Measurements from ENCODE around the gene SMG7.

SMG7 gene

DNA sequence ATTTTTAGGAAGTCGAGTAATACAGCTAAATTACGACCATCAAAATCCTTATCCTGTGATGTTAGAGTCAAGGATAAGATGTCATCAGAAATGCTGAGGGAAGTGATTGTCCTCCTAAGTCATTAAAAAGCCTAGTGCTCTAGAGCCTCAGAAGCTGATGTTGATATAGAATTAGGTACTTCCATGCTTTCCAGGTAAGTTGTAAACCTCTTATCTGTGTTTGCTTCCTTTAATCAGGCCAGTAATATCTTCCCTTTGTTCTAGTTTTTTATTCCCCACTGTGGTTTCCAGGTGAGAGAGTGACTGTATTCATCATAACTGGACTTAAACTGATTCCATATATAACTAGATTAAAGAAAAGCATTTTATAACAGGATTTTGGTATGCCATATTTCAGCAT is 44.4 kb downstream of the SMG7 start:
- DNase-seq: no peak

- DNase-seq: no peak
Measured at GRCh38 chr1:183517401-183517800, 45.1 kb downstream of the SMG7 start.

DNA sequence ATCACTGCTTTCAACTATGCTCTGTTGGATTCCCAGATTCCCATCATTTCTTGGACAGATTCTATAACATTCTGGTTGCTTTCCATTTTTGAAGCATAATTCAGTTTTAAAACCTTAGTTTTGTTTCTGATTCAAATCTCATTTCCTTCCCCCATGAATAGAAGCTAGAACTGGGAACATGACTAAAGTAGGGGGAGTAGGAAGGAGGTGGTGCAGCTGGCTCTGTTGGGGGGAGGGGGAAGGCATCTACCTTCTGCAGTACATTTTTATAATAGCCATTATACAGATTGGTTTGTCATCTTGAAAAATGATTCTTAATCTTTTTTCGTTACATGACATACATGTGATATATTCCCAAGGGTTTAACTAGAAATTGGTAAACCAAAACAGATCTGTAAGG is 48.1 kb downstream of the SMG7 start:
- DNase-seq: no peak

- DNase-seq: no peak
Measured at GRCh38 chr1:183522104-183522503, 49.8 kb downstream of the SMG7 start.

- no peak for DNase-seq
Measured at GRCh38 chr1:183528577-183528976, 56.3 kb downstream of the SMG7 start.

DNA sequence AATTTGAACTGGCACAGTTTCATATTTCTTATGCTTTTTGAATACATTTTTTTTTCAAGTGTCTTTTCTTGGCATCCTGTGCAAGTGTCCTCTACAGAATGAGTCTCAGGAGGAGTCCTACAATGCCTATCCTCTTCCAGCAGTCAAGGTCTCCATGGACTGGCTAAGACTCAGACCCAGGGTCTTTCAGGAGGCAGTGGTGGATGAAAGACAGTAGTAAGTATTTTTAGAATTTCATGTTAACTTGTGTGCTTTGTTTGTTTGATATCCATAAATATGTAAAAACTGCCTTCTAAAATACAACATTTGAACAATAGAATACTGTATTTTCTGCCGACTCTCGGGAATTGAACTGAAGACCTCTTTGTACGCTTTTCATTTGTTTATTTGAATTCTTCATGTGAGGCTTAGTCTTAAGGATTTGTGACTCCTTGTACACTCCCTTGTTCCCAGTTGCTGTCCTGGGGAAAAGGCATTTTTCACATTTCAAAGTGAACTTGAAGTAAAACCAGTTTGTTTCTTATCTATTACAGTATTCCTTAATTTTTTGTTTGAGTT is 61.4 kb downstream of the SMG7 start:
- no peak for DNase-seq

DNA sequence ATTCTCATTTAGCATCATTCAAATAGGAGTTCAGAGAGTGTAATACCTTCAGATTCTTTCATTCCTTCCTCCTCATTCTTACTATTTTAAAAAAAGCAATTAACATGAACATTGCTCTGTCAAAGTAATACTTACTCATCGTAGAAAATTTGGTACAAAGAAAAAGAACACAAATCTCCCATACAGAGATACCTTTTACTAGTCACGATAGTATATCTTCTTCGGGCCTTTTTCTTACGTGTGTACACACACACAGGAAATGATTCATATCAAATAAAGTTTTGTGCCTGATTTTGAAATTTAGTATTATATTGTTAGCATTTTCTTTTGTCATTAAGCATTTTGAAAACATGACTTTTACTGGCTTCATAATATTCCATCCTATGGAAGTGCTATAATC is 65.1 kb downstream of the SMG7 start:
- no peak for DNase-seq

GRCh38 chr1:183543619-183544204 is 71.4 kb downstream of the SMG7 start:
- DNase-seq: peak; percentile 7

- peak; percentile 44 for DNase-seq
Measured at GRCh38 chr1:183544598-183545297, 72.4 kb downstream of the SMG7 start.

GRCh38 chr1:183546427-183546826 is 74.1 kb downstream of the SMG7 start:
- no peak for DNase-seq

GRCh38 chr1:183548116-183548515 is 75.8 kb downstream of the SMG7 start:
- peak; percentile 16 for DNase-seq

DNA sequence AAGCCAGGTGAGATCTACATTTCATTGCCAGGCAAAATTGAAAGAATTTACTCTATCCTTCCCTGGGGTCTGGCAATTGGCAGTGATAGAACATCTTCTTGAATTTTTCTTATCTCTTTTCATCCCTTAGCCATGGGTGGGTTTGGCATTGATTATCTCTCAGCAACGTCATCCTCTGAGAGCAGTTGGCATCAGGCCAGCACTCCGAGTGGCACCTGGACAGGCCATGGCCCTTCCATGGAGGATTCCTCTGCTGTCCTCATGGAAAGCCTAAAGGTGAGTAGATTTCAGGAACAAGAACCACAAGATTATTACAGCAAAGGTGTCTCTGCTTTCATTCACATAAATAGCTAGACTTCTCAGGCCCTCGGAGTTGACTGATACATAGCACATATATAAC is 78.6 kb downstream of the SMG7 start:
- no peak for DNase-seq

GRCh38 chr1:183551924-183552323 is 79.6 kb downstream of the SMG7 start:
- no peak for DNase-seq

DNA sequence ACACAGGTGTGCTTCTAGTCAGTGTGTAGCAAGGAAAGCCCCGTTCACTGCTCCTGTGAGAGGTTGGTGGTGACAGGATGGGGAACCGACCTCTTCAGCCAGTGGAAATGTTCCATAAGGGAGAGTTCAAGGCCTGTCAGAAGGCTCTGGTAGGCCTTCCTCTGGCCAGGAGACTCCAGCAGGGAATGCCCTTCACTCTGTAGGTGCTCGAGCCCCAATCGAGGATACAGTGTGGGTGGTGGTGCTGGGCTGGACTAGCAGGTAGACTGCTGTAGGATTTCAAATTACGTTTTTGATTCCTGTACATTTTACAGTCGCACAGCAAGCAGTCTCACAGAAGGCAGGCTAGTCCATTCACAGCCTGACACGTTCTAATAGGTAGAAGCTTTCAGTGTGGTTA is 80.1 kb downstream of the SMG7 start:
- no peak for DNase-seq

DNA sequence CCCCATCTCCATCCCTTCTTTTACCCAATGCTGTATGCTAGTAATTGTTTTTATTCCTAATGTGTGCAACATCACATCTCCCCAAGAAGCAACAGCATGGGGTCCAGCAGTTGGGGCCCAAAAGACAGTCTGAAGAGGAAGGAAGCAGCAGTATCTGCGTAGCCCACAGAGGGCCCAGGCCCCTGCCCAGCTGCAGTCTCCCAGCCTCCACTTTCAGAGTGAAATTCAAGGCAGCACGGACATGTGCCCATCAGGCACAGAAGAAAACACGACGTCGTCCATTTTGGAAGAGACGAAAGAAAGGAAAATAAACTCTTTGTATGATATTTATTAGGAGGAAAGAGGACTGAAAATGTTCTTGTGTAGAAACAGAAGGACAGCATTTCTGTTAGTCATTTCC is 80.6 kb downstream of the SMG7 start:
- DNase-seq: no peak

DNA sequence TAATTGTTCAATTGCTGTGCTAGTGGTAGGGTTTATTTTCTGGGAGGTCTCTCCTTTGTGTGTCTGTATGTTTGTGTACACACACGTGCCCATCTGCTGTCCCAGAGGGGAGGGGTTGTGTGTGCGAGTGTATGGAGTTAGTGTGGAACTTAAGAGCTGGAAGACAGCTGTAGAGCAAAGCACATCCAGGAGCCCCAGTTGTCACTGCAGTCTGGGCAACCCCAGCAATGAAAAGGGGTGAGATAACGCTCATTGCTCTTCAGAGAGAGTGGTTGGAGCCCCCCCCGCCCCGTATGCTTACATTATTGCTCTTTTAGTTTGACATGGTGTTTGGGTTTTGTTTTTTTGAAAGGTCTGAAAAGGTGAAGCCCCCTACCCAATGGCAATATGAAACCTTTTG is 81.0 kb downstream of the SMG7 start:
- no peak for DNase-seq

- no peak for DNase-seq
Measured at GRCh38 chr1:183553764-183554163, 81.5 kb downstream of the SMG7 start.

DNA sequence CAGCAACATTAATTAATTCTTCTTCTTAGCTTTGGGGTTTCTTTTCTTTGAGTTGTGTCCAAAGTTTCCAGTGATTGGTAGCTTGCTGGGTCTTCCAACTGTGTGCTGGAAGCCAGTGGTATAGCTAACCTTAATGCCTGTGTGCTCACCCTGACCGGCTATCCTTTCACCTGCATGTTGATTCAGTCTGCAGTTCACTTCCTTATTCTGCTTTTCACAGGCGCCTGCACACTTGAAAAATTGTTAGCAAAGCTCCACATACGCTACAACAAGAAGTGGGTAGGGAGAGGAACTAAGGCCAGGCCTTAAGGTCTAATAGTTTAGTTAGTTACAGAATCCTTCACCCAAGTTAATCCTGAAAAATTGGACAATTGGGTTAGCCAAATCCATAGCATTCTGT is 82.3 kb downstream of the SMG7 start:
- DNase-seq: no peak

DNA sequence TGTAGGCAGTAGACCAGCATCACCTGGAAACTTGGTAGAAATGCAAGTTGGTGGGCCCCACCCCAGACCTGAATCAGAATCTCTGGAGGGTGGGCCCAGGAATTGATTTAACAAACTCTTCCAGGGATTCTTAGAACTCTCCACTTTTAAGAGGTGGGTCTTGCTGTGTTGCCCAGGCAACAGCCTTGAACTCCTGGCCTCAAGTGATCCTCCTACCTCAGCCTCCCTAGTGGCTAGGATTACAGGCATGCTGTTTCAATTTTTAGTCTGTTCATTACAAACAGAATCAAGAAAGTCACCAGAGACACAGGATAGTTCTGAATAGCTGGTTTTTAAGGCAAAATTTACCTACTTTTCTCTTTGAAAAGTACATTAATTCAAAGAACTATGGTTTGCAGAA is 86.8 kb downstream of the SMG7 start:
- no peak for DNase-seq

- no peak for DNase-seq
Measured at GRCh38 chr1:183562701-183563100, 90.4 kb downstream of the SMG7 start.

GRCh38 chr1:183565261-183565660 is 93.0 kb downstream of the SMG7 start:
- no peak for DNase-seq

DNA sequence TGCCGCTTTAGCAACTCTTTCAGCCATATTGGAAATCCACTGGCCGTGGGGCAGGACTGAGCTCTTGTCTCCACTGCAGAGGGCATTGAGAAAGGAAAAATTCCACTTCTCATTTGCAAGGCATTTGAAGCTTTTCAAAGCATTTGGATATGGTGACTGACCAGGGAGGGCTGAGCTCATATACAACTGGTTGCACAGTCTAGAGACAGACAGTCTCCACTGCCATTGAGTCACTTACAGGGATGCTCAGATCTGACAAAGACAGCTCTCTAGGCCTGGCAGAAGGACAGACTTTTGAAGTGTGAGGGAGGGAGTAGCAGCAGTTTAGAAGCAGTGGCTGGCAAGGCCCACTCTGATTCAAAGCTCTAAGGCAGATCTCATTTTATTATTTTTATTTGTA is 93.7 kb downstream of the SMG7 start:
- DNase-seq: no peak

- peak; percentile 6 for DNase-seq
Measured at GRCh38 chr1:183567584-183567983, 95.3 kb downstream of the SMG7 start.

DNA sequence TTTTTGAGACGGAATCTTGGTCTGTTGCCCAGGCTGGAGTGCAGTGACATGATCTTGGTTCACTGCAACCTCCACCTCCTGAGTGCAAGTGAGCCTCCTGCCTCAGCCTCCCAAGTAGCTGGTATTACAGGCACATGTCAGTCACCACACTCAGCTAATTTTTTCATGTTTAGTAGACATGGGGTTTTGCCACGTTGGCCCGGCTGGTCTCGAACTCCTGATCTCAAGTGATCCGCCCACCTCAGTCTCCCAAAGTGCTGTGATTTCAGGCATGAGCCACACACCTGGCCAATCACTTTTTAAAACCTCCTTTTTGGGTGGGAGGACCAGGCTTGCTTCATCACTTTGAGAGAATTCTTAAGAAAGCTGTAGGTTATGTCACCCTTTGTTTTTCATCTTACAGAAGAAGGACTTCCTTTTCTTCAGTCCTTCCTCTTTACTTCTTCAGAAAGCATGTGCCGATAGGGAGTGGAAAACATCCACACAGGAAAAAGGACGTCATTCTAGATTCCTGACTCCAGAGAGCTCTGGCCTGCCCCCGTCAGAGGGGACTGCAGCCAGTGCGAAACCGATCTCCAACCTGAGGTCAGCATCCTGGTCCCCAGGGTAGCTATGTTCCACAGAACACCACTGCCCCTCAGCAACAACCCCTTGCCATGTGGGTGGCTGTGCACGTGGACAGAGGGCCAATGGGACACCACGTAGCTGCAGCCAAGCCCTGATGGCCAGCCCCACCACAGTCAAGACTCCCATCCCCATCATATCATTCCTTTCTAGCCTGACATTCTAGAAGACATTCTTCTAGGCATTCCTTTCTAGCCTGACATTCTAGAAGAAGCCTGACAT is 96.1 kb downstream of the SMG7 start:
- DNase-seq: no peak

All from NCI-H1105 (cell line).